Stimulated activated CD8-positive, alpha-beta memory T cell treated with anti-CD3 and anti-CD28 coated beads, Interleukin-4, amount 100 ng/mL, for 48 hours (primary cell): ENCODE measurements around the gene RAF1.

Experiments
- DNase-seq: peaks from one replicate; pipeline ENCODE4 v3.0.0-alpha.2; 2020

Gene RAF1

GRCh38 chr3:12588039-12589009 is 75.6 kb downstream of the RAF1 start:
- no peak for DNase-seq

- DNase-seq = no peak
Measured at GRCh38 chr3:12586403-12586802, 77.5 kb downstream of the RAF1 start.

- DNase-seq = no peak
Measured at GRCh38 chr3:12585970-12586369, 77.9 kb downstream of the RAF1 start.

- DNase-seq = no peak
Measured at GRCh38 chr3:12585181-12585580, 78.7 kb downstream of the RAF1 start.

- no peak for DNase-seq
Measured at GRCh38 chr3:12584083-12584482, 79.8 kb downstream of the RAF1 start.

- no peak for DNase-seq
Measured at GRCh38 chr3:12583280-12583679, 80.6 kb downstream of the RAF1 start.

- DNase-seq = no peak
Measured at GRCh38 chr3:12582730-12583129, 81.2 kb downstream of the RAF1 start.

GRCh38 chr3:12579905-12580304 is 84.0 kb downstream of the RAF1 start:
- no peak for DNase-seq

GRCh38 chr3:12579456-12579855 is 84.5 kb downstream of the RAF1 start:
- DNase-seq = no peak

- no peak for DNase-seq
Measured at GRCh38 chr3:12578742-12579141, 85.2 kb downstream of the RAF1 start.

- DNase-seq = no peak
Measured at GRCh38 chr3:12577379-12577778, 86.5 kb downstream of the RAF1 start.

GRCh38 chr3:12574661-12575060 is 89.3 kb downstream of the RAF1 start:
- DNase-seq = no peak

GRCh38 chr3:12574131-12574530 is 89.8 kb downstream of the RAF1 start:
- DNase-seq = no peak

- no peak for DNase-seq
Measured at GRCh38 chr3:12571986-12572385, 91.9 kb downstream of the RAF1 start.

GRCh38 chr3:12569836-12570235 is 94.1 kb downstream of the RAF1 start:
- DNase-seq = no peak

GRCh38 chr3:12568747-12569146 is 95.2 kb downstream of the RAF1 start:
- DNase-seq = no peak

GRCh38 chr3:12566976-12567375 is 96.9 kb downstream of the RAF1 start:
- DNase-seq = no peak

- DNase-seq = no peak
Measured at GRCh38 chr3:12562451-12562850, 101.5 kb downstream of the RAF1 start.

- DNase-seq = no peak
Measured at GRCh38 chr3:12561397-12561796, 102.5 kb downstream of the RAF1 start.

GRCh38 chr3:12560505-12561190 is 103.3 kb downstream of the RAF1 start:
- no peak for DNase-seq

GRCh38 chr3:12559520-12559919 is 104.4 kb downstream of the RAF1 start:
- no peak for DNase-seq

- no peak for DNase-seq
Measured at GRCh38 chr3:12558706-12559105, 105.2 kb downstream of the RAF1 start.

GRCh38 chr3:12557473-12558100 is 106.3 kb downstream of the RAF1 start:
- DNase-seq = no peak
